Measurements from ENCODE around the gene ATP5MK.

GRCh38 chr10:103419101-103419500, 22.8 kb upstream of the ATP5MK start:
- TF ChIP-seq POLR2A (IDR thresholded peaks at IDR 0.05) (no peak), POLR2AphosphoS5 (IDR thresholded peaks at IDR 0.05) (no peak)
